Measurements from ENCODE around the gene LAMC2.

- TF ChIP-seq, protein P1, sequence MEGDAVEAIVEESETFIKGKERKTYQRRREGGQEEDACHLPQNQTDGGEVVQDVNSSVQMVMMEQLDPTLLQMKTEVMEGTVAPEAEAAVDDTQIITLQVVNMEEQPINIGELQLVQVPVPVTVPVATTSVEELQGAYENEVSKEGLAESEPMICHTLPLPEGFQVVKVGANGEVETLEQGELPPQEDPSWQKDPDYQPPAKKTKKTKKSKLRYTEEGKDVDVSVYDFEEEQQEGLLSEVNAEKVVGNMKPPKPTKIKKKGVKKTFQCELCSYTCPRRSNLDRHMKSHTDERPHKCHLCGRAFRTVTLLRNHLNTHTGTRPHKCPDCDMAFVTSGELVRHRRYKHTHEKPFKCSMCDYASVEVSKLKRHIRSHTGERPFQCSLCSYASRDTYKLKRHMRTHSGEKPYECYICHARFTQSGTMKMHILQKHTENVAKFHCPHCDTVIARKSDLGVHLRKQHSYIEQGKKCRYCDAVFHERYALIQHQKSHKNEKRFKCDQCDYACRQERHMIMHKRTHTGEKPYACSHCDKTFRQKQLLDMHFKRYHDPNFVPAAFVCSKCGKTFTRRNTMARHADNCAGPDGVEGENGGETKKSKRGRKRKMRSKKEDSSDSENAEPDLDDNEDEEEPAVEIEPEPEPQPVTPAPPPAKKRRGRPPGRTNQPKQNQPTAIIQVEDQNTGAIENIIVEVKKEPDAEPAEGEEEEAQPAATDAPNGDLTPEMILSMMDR (IDR thresholded peaks at IDR 0.05): no peak
- no peak for TF ChIP-seq POLR2A (IDR thresholded peaks at IDR 0.05)
These were observed 61.0 kb downstream of the LAMC2 start for GRCh38 chr1:183247066-183247465.

Data from testis (tissue), 2 donors.